ENCODE measurements around the gene ZBTB21. TPM values are rescaled to one million over a fixed set of nuclear protein-coding genes. Genes with fewer than 3 reads are reported as not detected.

ZBTB21 gene
- total RNA-seq, 1 experiment from 2014 or later = 17.9 TPM

- Histone ChIP-seq H3K36me3 (ENCODE audit: control insufficient read depth, insufficient read depth, low read length) (no peaks in the 10 kb centered on the region), H3K27me3 (ENCODE audit: control insufficient read depth, insufficient read depth, low read length) (no peaks in the 10 kb centered on the region), H3K9me3 (ENCODE audit: control insufficient read depth, insufficient read depth, low read depth, low read length) (no peaks in the 10 kb centered on the region), H3K27ac (ENCODE audit: low read length) (no peak overlapping the region), H3K4me1 (ENCODE audit: control insufficient read depth, insufficient read depth, low read length) (no peaks in the 10 kb centered on the region), H3K4me3 (ENCODE audit: low read depth in 2 of 2, low read length in 2 of 2) (no peak overlapping the region)
- intact Hi-C loops (cut with micrococcal nuclease; ENCODE audit: unreplicated experiment) = loop anchor here (10.0 kb wide), 1 partner anchor 67 kb away; no protein-coding TSS in a partner anchor
- DNase-seq (ENCODE audit: low read depth, low spot score) (no peak), ATAC-seq (no peak)
- TF ChIP-seq POLR2AphosphoS5 (IDR thresholded peaks at IDR 0.05; ENCODE audit: low read depth, low read length) = no peak
- no peak for TF ChIP-seq TCF7L2 (IDR thresholded peaks at IDR 0.05; ENCODE audit: low read depth, low read length)
- TF ChIP-seq CTCF (IDR thresholded peaks at IDR 0.05) = no peak
- TF ChIP-seq SIN3A (IDR thresholded peaks at IDR 0.05; ENCODE audit: borderline replicate concordance, insufficient read depth, low read depth, low read length) = no peak
- TF ChIP-seq REST (IDR thresholded peaks at IDR 0.05; ENCODE audit: insufficient read depth in 1 of 2, low read depth in 2 of 2, low read length in 1 of 2) = no peak
- no TSS peak for BruUV-seq (replicated peaks)
- in situ Hi-C loops (cut with HindIII; ENCODE audit: low pct_unique_long_range_greater_than_20kb, low sequenced_read_pairs) = no loop called here
- POLR2A ChIA-PET = no interaction called here
- CTCF ChIA-PET = no interaction called here
Observed at GRCh38 chr21:42037943-42038342, 27.8 kb upstream of the ZBTB21 start.

GRCh38 chr21:42037516-42037915, 27.4 kb upstream of the ZBTB21 start:
- no TSS peak for BruUV-seq (replicated peaks)
- Histone ChIP-seq H3K27ac (ENCODE audit: low read length) (no peak overlapping the region), H3K4me1 (ENCODE audit: control insufficient read depth, insufficient read depth, low read length) (no peaks in the 10 kb centered on the region), H3K9me3 (ENCODE audit: control insufficient read depth, insufficient read depth, low read depth, low read length) (no peaks in the 10 kb centered on the region), H3K36me3 (ENCODE audit: control insufficient read depth, insufficient read depth, low read length) (no peaks in the 10 kb centered on the region), H3K4me3 (ENCODE audit: low read depth in 2 of 2, low read length in 2 of 2) (no peak overlapping the region), H3K27me3 (ENCODE audit: control insufficient read depth, insufficient read depth, low read length) (no peaks in the 10 kb centered on the region)
- TF ChIP-seq CTCF (IDR thresholded peaks at IDR 0.05) (no peak), SIN3A (IDR thresholded peaks at IDR 0.05; ENCODE audit: borderline replicate concordance, insufficient read depth, low read depth, low read length) (no peak), REST (IDR thresholded peaks at IDR 0.05; ENCODE audit: insufficient read depth in 1 of 2, low read depth in 2 of 2, low read length in 1 of 2) (no peak), TCF7L2 (IDR thresholded peaks at IDR 0.05; ENCODE audit: low read depth, low read length) (no peak), POLR2AphosphoS5 (IDR thresholded peaks at IDR 0.05; ENCODE audit: low read depth, low read length) (no peak)
- CTCF ChIA-PET = no interaction called here
- ATAC-seq (no peak), DNase-seq (ENCODE audit: low read depth, low spot score) (no peak)
- POLR2A ChIA-PET = no interaction called here
- in situ Hi-C loops (cut with HindIII; ENCODE audit: low pct_unique_long_range_greater_than_20kb, low sequenced_read_pairs) (no loop called here), intact Hi-C loops (cut with micrococcal nuclease; ENCODE audit: unreplicated experiment) (loop anchor here (10.0 kb wide), 1 partner anchor 67 kb away; no protein-coding TSS in a partner anchor)
